ENCODE results near the gene ERF. TPM values are rescaled to one million over a fixed set of nuclear protein-coding genes. Genes with fewer than 3 reads are reported as not detected.

ERF gene
- total and polyA plus RNA-seq, 2 of the 8 experiments (the other 6 are each of a cell fraction or from before 2014, with no cell fraction given), result 43.7 to 62.7 TPM

- H2BK12ac ChIP-seq (ENCODE audit: low read depth, low read length), result no peak overlapping the region
- no peak overlapping the region for H2BK5ac ChIP-seq (ENCODE audit: low read depth, low read length)
- DNase-seq (ENCODE audit: low read depth in 1 of 2, low spot score in 2 of 2) (no peak), FAIRE-seq (no peak)
- 93% methylated on average over 3 of the region's 3 CpGs; no CpG with 5 or more reads in 1 of the 2 experiments for WGBS, 2 experiments (ENCODE audit: extremely low coverage in 1 of 2, insufficient coverage in 1 of 2, insufficient read length in 1 of 2, insufficient replicate concordance in 2 of 2, low coverage in 1 of 2, low lambda C conversion rate in 2 of 2, missing lambda C conversion rate in 1 of 2)
- CTCF ChIA-PET (ENCODE audit: partially characterized antibody), result interaction anchor here (4.8 to 7.4 kb wide), 3 partner anchors 17 to 29 kb away, joined by 42 to 260 read pairs (median 55); partner anchors contain the start of genes ERF and GSK3A
- TF ChIP-seq SRF (IDR thresholded peaks at IDR 0.05; ENCODE audit: low read depth, low read length) (no peak), CTCF (IDR thresholded peaks at IDR 0.05; ENCODE audit: control extremely low read depth in 1 of 3, insufficient read depth in 1 of 3, low read depth in 1 of 3, low read length in 3 of 3) (no peak), SIRT6 (IDR thresholded peaks at IDR 0.05; ENCODE audit: low read length) (no peak), ATF3 (IDR thresholded peaks at IDR 0.05; ENCODE audit: insufficient read depth, low read depth, low read length) (no peak), RXRA (IDR thresholded peaks at IDR 0.05; ENCODE audit: insufficient read depth, low read depth, low read length) (no peak), HDAC2 (IDR thresholded peaks at IDR 0.05; ENCODE audit: borderline replicate concordance in 1 of 2, low read depth in 2 of 2, low read length in 2 of 2) (no peak), JUND (IDR thresholded peaks at IDR 0.05; ENCODE audit: low read length) (no peak), TAF7 (optimal IDR thresholded peaks at IDR 0.05; ENCODE audit: borderline replicate concordance, low read depth, low read length) (no peak), EZH2 (IDR thresholded peaks at IDR 0.05; ENCODE audit: low read depth, low read length, severe bottlenecking) (no peak), PHF8 (conservative IDR thresholded peaks at IDR 0.05; ENCODE audit: low read depth, low read length) (no peak)
- H4K20me1 ChIP-seq (replicated peaks in 1 of 2; ENCODE audit: control insufficient read depth in 1 of 2, insufficient read depth in 2 of 2, low read length in 2 of 2), result peaks cover 0 to 10% of the 10 kb centered on the region in 2 experiments
- H4K5ac ChIP-seq (ENCODE audit: insufficient read length, low read depth, low read length), result no peak overlapping the region
- H3K4me1 ChIP-seq (replicated peaks in 1 of 4; ENCODE audit: control insufficient read depth in 3 of 4, insufficient read depth in 4 of 4, low read length in 3 of 4), result peaks cover 0 to 12% (median 3%) of the 10 kb centered on the region in 4 experiments; a peak in 5 of 7 replicates
- H3K4me3 ChIP-seq (ENCODE audit: extremely low read depth in 1 of 4, insufficient read depth in 2 of 4, low read depth in 3 of 4, low read length in 4 of 4), result no peak overlapping the region
- no peak overlapping the region for H3K18ac ChIP-seq (ENCODE audit: extremely low read depth, low read length)
- H2BK20ac ChIP-seq (ENCODE audit: low read length), result no peak overlapping the region
- H3K23me2 ChIP-seq (ENCODE audit: low read depth, low read length), result peaks cover 7% of the 10 kb centered on the region; the same call in 1 of the 2 replicates
- H3K4me2 ChIP-seq (ENCODE audit: insufficient read depth in 1 of 2, low read depth in 2 of 2, low read length in 2 of 2), result no peak overlapping the region
- no peak overlapping the region for H2BK15ac ChIP-seq (ENCODE audit: low read length)
- POLR2A ChIA-PET (ENCODE audit: partially characterized antibody), result interaction anchor here (1.2 kb wide), 1 partner anchor 18 kb away, joined by 3 read pairs; no protein-coding TSS in a partner anchor
- no peak overlapping the region for H3K9ac ChIP-seq (replicated peaks in 1 of 4; ENCODE audit: extremely low read depth in 1 of 4, low read depth in 3 of 4, low read length in 3 of 4)
- H2BK120ac ChIP-seq (replicated peaks; ENCODE audit: low read depth, low read length), result no peak overlapping the region
- no peak overlapping the region for H2AK5ac ChIP-seq (ENCODE audit: low read depth, low read length)
- H3K9me3 ChIP-seq (ENCODE audit: insufficient read depth in 2 of 2, low read depth in 1 of 2, low read length in 1 of 2), result no peaks in the 10 kb centered on the region
- no peak overlapping the region for H4K8ac ChIP-seq (ENCODE audit: extremely low read depth, insufficient read depth, low read length)
- H3K27me3 ChIP-seq (replicated peaks in 1 of 4; ENCODE audit: control insufficient read depth in 3 of 4, extremely low read depth in 1 of 4, insufficient read depth in 3 of 4, low read length in 3 of 4), result no peaks in the 10 kb centered on the region
- no peak overlapping the region for H3K14ac ChIP-seq (ENCODE audit: insufficient read length)
- H3K79me2 ChIP-seq (ENCODE audit: control insufficient read depth in 1 of 2, insufficient read depth in 2 of 2, low read length in 2 of 2), result peaks cover 0 to 4% of the 10 kb centered on the region in 2 experiments; a peak in 1 of 4 replicates
- H3K23ac ChIP-seq (ENCODE audit: insufficient read length), result no peak overlapping the region
- H4K91ac ChIP-seq (replicated peaks; ENCODE audit: insufficient read length, low read length), result no peak overlapping the region
- no peak overlapping the region for H2AFZ ChIP-seq (ENCODE audit: low read length)
- H3K36me3 ChIP-seq (ENCODE audit: control insufficient read depth in 2 of 4, insufficient read depth in 4 of 4, low read length in 3 of 4), result peaks cover 0 to 15% (median 5%) of the 10 kb centered on the region in 4 experiments; a peak in 2 of 8 replicates
- peaks cover 2% of the 10 kb centered on the region for H3K79me1 ChIP-seq (ENCODE audit: low read depth, low read length)
- H3K27ac ChIP-seq (ENCODE audit: low read depth, low read length), result no peak overlapping the region
- H3K56ac ChIP-seq (replicated peaks; ENCODE audit: insufficient read length, low read depth, low read length), result no peak overlapping the region
- no peak overlapping the region for H3K4ac ChIP-seq (replicated peaks; ENCODE audit: insufficient read length, low read depth, low read length)
Observed at GRCh38 chr19:42276284-42276683, 21.4 kb upstream of the ERF start.
